T-helper 1 cell treated with Interleukin-12 subunit alpha and Interleukin-12 subunit beta and Interleukin-4 antibody, amounts not matched to agents 30 ng/mL and 1 ng/mL, for 36 hours (primary cell): Measurements from ENCODE around the gene VNN1. TPM values are rescaled to one million over a fixed set of nuclear protein-coding genes. Genes with fewer than 3 reads are reported as not detected.
"Not testable (repeated sequence)": the region's sequence is repeated elsewhere in the genome, so short reads cannot be mapped to it uniquely, and the experiment has no call there.

Experiments
- intact Hi-C: fragments of 100-400 bp; cut with micrococcal nuclease; formaldehyde crosslinking; loops from one replicate; pipeline ENCODE4 v1.15.1; 2024
- total RNA-seq: library from RNA; stranded (reverse); gene quantifications from 2 replicates; pipeline ENCODE4 v1.2.3, GENCODE V29; 2022

VNN1 gene
- total RNA-seq, 1 donor from 2014 or later: not detected

GRCh38 chr6:132725471-132725870 lies 11.6 kb upstream of the VNN1 start:
- intact Hi-C loops: no loop called here

DNA sequence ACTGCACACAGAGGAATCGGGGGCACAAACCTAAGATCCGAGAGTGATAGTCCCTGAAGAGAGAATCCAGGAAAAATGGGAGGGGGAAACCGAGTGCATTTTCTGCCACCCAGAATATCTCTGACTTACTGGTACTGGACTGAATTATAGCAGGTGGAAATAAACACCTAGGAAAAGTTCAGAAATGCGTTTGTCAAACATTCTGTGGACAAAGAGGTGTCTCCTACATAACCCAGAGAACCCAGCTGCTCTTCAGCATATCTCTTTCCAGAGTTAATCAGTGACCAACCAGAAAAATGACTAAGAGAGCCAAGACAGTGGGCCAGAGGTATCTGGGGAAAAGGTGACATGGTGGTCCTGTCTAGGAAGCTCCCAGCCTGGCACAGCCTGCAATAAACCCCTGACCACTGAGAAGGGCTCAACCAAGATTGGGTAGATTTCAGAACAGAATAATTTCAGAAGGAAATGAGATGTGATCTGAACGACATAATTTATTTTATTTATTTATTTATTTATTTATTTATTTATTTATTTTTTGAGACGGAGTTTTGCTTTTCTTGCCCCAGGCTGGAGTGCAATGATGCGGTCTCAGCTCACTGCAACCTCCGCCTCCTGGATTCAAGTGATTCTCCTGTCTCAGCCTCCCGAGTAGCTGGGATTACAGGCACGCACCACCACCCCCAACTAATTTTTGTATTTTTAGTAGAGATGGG lies 6.0 kb upstream of the VNN1 start:
- intact Hi-C loops: no loop called here

DNA sequence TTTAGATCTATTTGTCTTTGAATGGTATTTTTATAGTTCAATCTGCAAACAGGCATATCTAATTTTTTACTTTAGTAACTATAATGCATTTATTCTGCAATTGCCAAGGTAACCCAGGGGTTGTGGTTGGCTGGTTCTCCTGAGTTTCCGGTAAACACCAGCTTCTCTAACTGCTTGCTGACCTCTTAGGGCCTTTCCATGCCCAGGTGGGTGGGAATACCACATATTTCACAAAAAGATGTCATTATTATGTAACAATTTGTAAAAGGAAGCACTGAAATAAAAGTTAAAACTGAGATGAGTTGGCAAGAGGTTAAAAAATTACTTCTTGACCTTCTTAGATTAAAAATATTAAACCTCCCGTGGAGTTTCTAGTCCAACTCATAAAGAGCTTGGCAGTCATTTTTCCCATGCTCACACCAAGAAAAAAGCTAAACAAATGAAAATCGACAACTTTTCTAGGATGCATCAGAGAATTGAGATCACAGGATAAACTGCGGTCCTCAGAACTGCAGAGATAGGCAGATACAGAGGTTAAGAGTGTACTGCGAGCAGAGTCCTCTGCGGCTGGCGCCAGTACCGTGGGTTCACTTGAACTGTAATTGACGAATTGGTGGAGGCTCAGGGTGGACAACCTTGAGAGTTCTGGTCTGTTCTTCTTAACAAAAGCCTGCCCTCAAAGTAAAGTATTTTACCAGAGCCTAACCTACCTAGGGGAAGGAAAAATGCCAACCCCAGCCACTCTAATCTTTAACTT lies 2.2 kb upstream of the VNN1 start:
- intact Hi-C loops: no loop called here

DNA sequence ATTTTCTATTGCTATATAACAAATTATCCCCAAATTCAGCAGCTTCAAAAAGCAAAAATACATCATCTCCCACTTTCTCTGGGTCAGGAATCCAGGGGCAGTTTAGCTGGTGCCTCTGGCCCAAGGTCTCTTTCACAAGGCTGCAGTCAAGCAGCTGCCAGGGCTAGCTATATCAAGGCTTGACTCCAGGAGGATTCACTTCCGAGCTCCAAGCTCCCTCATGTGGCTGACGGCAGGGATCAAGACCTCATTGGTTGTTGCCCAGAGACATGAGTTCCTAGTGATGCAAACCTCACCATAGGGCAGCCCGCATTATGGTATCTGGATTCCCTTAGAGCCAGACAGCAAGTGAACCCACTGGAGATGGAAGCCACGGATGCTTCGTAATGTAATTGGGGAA lies 1.3 kb upstream of the VNN1 start:
- intact Hi-C loops: no loop called here

DNA sequence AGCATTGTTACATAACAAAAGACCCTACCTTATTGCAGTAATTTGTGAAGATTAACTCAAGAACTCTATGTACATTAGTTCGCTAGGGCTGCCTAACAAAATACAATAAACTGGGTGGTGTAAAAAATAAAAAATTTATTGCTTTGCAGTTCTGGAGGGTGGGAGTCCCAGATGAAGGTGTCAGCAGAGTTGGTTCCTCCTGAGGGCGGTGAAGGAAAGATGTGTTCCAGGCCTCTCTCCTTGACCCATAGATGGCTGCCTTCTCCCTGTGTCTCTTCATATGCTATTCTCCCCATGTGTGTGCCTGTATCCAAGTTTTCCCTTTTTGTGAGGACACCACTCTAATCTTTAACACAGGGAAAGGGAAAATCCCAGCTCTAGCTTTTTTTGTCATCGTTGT lies 305 bp upstream of the VNN1 start:
- intact Hi-C loops: no loop called here

- intact Hi-C loops: no loop called here
Observed at GRCh38 chr6:132712366-132712765, 1.5 kb downstream of the VNN1 start.

- intact Hi-C loops: no loop called here
Observed at GRCh38 chr6:132708771-132709170, 5.1 kb downstream of the VNN1 start.

GRCh38 chr6:132708002-132708401 lies 5.9 kb downstream of the VNN1 start:
- intact Hi-C loops: no loop called here

DNA sequence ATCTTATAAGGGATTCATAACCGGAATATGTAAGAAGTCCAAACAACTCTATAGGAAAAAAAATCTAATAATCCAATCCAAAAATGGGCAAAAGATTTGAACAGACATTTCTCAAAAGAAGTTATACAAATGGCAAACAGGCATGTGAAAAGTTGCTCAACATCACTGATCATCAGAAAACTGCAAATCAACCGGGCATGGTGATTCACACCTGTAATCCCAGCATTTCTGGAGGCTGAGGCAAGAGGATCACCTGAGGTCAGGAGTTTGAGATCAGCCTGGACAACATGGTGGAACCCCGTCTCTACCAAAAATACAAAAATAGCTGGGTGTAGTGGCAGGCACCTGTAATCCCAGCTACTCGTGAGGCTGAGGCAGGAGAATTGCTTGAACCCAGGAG lies 7.1 kb downstream of the VNN1 start:
- intact Hi-C loops: not testable (repeated sequence)

- intact Hi-C loops: no loop called here
Observed at GRCh38 chr6:132703936-132704335, 9.9 kb downstream of the VNN1 start.

- intact Hi-C loops: no loop called here
Observed at GRCh38 chr6:132698608-132699007, 15.2 kb downstream of the VNN1 start.

DNA sequence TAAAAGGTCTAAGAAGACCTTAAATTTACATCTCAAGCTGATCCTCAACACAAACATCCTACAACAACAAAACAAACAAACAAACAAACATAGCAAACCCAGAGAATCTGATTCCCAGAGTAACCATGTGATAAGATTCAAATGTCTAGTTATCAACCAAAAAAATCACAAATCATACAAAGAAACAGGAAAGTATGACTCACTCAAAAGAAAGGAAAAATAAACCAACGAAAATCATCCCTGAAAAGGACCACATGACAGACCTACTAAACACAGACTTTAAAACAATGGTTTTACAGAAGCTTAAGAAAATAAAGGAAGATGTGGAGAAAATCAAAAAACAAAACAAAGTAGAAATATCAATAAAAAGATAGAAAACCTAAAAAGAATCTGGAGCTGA lies 18.1 kb downstream of the VNN1 start:
- intact Hi-C loops: no loop called here

DNA sequence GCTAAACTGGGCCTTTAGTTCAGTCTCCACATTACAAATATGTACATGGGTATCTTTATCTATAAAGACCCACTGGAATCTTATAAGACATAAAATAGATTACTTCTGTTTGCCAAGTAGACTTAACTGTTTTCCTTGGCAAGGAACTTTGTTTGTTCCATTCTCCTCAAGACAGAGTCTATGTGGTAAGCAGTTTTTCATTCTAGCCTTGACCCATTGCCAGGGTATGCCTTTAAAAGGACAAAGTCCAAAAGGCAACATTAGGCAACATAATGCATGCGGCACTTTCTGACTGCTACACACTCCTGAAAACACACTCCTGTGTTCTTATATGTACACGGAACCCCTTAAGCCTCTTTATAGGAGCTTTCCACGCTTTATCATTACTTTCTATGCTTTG lies 20.4 kb downstream of the VNN1 start:
- intact Hi-C loops: no loop called here

GRCh38 chr6:132690678-132691077 lies 23.2 kb downstream of the VNN1 start:
- intact Hi-C loops: no loop called here

- intact Hi-C loops: no loop called here
Observed at GRCh38 chr6:132687306-132687705, 26.5 kb downstream of the VNN1 start.

DNA sequence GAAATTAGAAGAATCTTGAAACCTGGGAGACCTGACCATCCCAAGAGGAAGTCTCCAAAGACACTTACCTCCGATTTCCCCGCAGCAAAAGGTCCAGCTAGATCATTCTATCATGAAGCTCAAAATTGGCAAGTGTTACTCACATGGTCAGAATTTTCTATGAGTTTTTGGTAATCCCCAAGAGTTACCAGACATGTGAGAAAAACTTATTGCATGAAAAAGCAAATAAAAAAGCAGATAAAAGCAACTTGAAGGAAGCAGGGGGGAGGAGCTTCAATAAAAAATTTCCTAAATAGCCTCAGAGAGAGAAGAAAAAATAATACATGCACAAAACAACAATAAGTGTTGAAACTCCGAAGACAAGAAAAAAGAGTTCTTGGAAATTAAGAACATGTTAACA lies 27.3 kb downstream of the VNN1 start:
- intact Hi-C loops: no loop called here

DNA sequence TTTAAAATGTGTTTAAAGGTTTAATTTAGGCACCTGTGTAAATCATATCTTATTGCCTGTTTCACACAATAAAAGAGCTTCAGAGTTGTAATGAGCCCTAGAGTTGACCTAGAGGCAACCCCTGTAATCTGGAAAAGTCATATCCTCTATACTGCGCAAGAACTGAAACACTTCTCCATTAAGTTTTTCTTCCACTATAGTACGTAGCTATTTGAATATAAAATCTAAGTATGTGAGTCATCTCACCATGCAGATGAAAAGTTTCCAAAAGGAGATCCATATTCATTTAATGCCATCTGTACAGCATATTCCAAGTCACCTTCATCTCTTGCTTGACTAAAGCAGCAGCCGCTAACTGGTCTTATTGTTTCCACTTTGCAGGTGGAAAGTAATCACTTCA lies 28.8 kb downstream of the VNN1 start:
- intact Hi-C loops: no loop called here

DNA sequence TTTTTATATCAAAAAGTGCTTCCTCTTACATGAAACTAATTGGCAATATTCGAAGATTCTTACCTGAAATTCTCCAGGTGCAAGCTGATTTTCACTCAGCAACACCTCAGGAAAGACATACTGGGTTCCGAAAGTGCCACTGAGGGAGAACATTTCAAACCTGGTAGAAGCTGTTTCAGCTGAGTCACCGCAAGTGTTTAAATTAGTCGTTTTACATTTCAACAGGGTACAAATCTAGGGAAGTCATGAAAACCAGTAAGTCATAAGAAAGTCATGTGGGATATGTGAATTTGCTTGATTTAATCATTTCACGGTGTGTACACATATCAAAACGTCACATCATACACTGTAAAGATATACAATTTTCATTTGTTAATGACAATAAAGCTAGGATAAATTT lies 29.6 kb downstream of the VNN1 start:
- intact Hi-C loops: no loop called here

GRCh38 chr6:132683543-132683942 lies 30.3 kb downstream of the VNN1 start:
- intact Hi-C loops: no loop called here

DNA sequence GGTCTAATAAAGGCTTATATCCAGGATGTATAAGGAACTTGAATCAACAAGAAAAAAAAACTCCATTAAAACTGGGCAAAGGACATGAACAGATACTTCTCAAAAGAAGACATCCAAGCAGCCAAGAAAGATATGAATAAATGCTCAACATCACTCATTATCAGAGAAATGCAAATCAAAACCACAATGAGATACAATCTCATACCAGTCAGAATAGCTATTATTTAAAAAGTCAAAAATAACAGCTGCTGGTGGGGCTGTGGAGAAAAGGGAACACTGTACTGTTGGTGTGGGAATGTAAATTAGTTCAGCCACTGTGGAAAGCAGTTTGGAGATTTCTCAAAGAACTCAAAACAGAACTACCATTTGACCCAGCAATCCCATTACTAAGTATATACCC lies 34.8 kb downstream of the VNN1 start:
- intact Hi-C loops: not testable (repeated sequence)

GRCh38 chr6:132675749-132676148 lies 38.1 kb downstream of the VNN1 start:
- intact Hi-C loops: no loop called here

- intact Hi-C loops: no loop called here
Observed at GRCh38 chr6:132675002-132675401, 38.9 kb downstream of the VNN1 start.
